WTC11 (cell line): Measurements from ENCODE around the gene WDFY3. TPM values are rescaled to one million over a fixed set of nuclear protein-coding genes. Genes with fewer than 3 reads are reported as not detected.
"Not testable (repeated sequence)": the region's sequence is repeated elsewhere in the genome, so short reads cannot be mapped to it uniquely, and the experiment has no call there.

Experiments used
- ATAC-seq: fragments of 200-7000 bp; cut with Tn5 transposase; 2 replicates; pipeline ENCODE4 v1.10.0; 2021; ENCODE audit warnings: mild to moderate bottlenecking, moderate library complexity
- CTCF ChIA-PET: fragments of 300-600 bp; sonication (Branson Sonifier 250); formaldehyde crosslinking; loops from one replicate; lab custom pipeline; 2021; ENCODE audit warnings: antibody characterized with exemption; lab: Charles Lee
- POLR2A ChIA-PET: fragments of 350-600 bp; sonication (Branson Sonifier 250); formaldehyde crosslinking; loops from one replicate; lab custom pipeline; 2021; ENCODE audit warnings: antibody characterized with exemption; lab: Charles Lee
- DNase-seq: peaks from one replicate; pipeline ENCODE4 v3.0.0; 2021; ENCODE audit warnings: low spot score
- H3K27ac Mint-ChIP-seq: 2 replicates; pipeline ENCODE4 v1.8.0; 2021; ENCODE audit warnings: mixed read lengths
- H3K27me3 Mint-ChIP-seq: 2 replicates; pipeline ENCODE4 v1.8.0; 2021; ENCODE audit warnings: low read depth, mild to moderate bottlenecking, moderate library complexity, mixed read lengths
- H3K36me3 Mint-ChIP-seq: 2 replicates; pipeline ENCODE4 v1.8.0; 2021; ENCODE audit warnings: mixed read lengths
- H3K4me1 Mint-ChIP-seq: 2 replicates; pipeline ENCODE4 v1.8.0; 2022; ENCODE audit warnings: mixed read lengths
- H3K4me3 Mint-ChIP-seq: 2 replicates; pipeline ENCODE4 v1.8.0; 2021; ENCODE audit warnings: mild to moderate bottlenecking, moderate library complexity, mixed read lengths
- H3K9me3 Mint-ChIP-seq: 2 replicates; pipeline ENCODE4 v1.8.0; 2021; ENCODE audit warnings: mixed read lengths
- AR ChIP-seq: fragments of 250-450 bp; sonication (Bioruptor Pico); IDR thresholded peaks from 2 replicates; pipeline ENCODE4 v1.9.0; 2021; ENCODE audit warnings: mild to moderate bottlenecking
- E2F5 ChIP-seq: sonication (generic); formaldehyde crosslinking; IDR thresholded peaks from 2 replicates; pipeline ENCODE4 v1.8.1; 2022; ENCODE audit warnings: mild to moderate bottlenecking, moderate library complexity, missing genetic modification reagents
- EMX1 ChIP-seq: fragments of 250-450 bp; sonication (Bioruptor Pico); IDR thresholded peaks from 2 replicates; pipeline ENCODE4 v1.8.0; 2021; ENCODE audit warnings: mild to moderate bottlenecking
- ERG ChIP-seq: fragments of 250-450 bp; sonication (Bioruptor Pico); IDR thresholded peaks from 2 replicates; pipeline ENCODE4 v1.8.0; 2021; ENCODE audit warnings: mild to moderate bottlenecking
- ETV6 ChIP-seq: sonication (generic); formaldehyde crosslinking; IDR thresholded peaks from 2 replicates; pipeline ENCODE4 v1.8.1; 2022; ENCODE audit warnings: mild to moderate bottlenecking, missing genetic modification reagents
- FOXK1 ChIP-seq: sonication (generic); formaldehyde crosslinking; IDR thresholded peaks from 2 replicates; pipeline ENCODE4 v1.8.0; 2022; ENCODE audit warnings: mild to moderate bottlenecking, moderate library complexity, missing genetic modification reagents
- GRHL2 ChIP-seq: fragments of 250-450 bp; sonication (Bioruptor Pico); IDR thresholded peaks from 2 replicates; pipeline ENCODE4 v1.8.0; 2022; ENCODE audit warnings: mild to moderate bottlenecking, moderate library complexity; ENCODE audit not compliant: insufficient replicate concordance, severe bottlenecking
- IRF1 ChIP-seq: sonication (generic); formaldehyde crosslinking; IDR thresholded peaks from 2 replicates; pipeline ENCODE4 v1.8.0; 2023; ENCODE audit warnings: missing genetic modification reagents
- JAZF1 ChIP-seq: fragments of 250-450 bp; sonication (Bioruptor Pico); IDR thresholded peaks from 2 replicates; pipeline ENCODE4 v1.9.0; 2021; ENCODE audit warnings: moderate library complexity, mild to moderate bottlenecking, inconsistent platforms
- MAX ChIP-seq: sonication (generic); formaldehyde crosslinking; IDR thresholded peaks from 2 replicates; pipeline ENCODE4 v1.8.0; 2022; ENCODE audit warnings: mild to moderate bottlenecking, missing genetic modification reagents
- NR3C1 ChIP-seq: sonication (generic); formaldehyde crosslinking; conservative IDR thresholded peaks from 2 replicates; pipeline ENCODE4 v1.8.1; 2023; ENCODE audit warnings: low read depth, mild to moderate bottlenecking, missing genetic modification reagents
- PRDM15 ChIP-seq: sonication (generic); formaldehyde crosslinking; IDR thresholded peaks from 2 replicates; pipeline ENCODE4 v1.8.0; 2022; ENCODE audit warnings: missing genetic modification reagents
- RELA ChIP-seq: sonication (generic); formaldehyde crosslinking; IDR thresholded peaks from 2 replicates; pipeline ENCODE4 v1.8.1; 2022; ENCODE audit warnings: missing genetic modification reagents, mild to moderate bottlenecking, borderline replicate concordance
- SP1 ChIP-seq: sonication (generic); formaldehyde crosslinking; conservative IDR thresholded peaks from 2 replicates; pipeline ENCODE4 v1.8.1; 2022; ENCODE audit warnings: missing genetic modification reagents
- STAT6 ChIP-seq: sonication (generic); formaldehyde crosslinking; conservative IDR thresholded peaks from 2 replicates; pipeline ENCODE4 v1.8.1; 2023; ENCODE audit warnings: mild to moderate bottlenecking, low read depth, missing genetic modification reagents, moderate library complexity
- ZBTB43 ChIP-seq: sonication (generic); formaldehyde crosslinking; IDR thresholded peaks from 2 replicates; pipeline ENCODE4 v1.8.1; 2023; ENCODE audit warnings: mild to moderate bottlenecking, missing genetic modification reagents
- ZNF219 ChIP-seq: sonication (generic); formaldehyde crosslinking; IDR thresholded peaks from 2 replicates; pipeline ENCODE4 v1.8.0; 2023; ENCODE audit warnings: missing genetic modification reagents, mild to moderate bottlenecking, borderline replicate concordance
- total RNA-seq: library from RNA; stranded (reverse); gene quantifications from 3 replicates; pipeline ENCODE4 v1.2.3, GENCODE V29; 2021

Gene WDFY3
- total RNA-seq, 1 experiment from 2014 or later, result 77.2 TPM

- TF ChIP-seq AR (no peak), IRF1 (no peak), JAZF1 (CRISPR knock-in tag) (no peak), SP1 (CRISPR knock-in tag) (no peak), RELA (CRISPR knock-in tag) (no peak), ERG (CRISPR knock-in tag) (no peak), STAT6 (no peak), E2F5 (CRISPR knock-in tag) (no peak), ZNF219 (CRISPR knock-in tag) (no peak), FOXK1 (no peak)
Observed at GRCh38 chr4:84837751-84838150, 128.7 kb downstream of the WDFY3 start (continued).

- H3K9me3 Mint-ChIP-seq, H3K4me1 Mint-ChIP-seq, H3K27me3 Mint-ChIP-seq, CTCF ChIA-PET, DNase-seq, ATAC-seq, H3K27ac Mint-ChIP-seq, POLR2A ChIA-PET, H3K4me3 Mint-ChIP-seq: not testable (repeated sequence)
- H3K36me3 Mint-ChIP-seq, result peaks cover 17% of the 10 kb centered on the region
Observed at GRCh38 chr4:84829633-84830032, 136.9 kb downstream of the WDFY3 start.

- ChIA-PET POLR2A (no interaction called here), CTCF (no interaction called here)
- ATAC-seq (no peak), DNase-seq (no peak)
- Mint-ChIP-seq H3K4me3 (no peak overlapping the region), H3K4me1 (no peaks in the 10 kb centered on the region), H3K9me3 (no peaks in the 10 kb centered on the region), H3K27me3 (no peaks in the 10 kb centered on the region), H3K36me3 (peaks cover 17% of the 10 kb centered on the region), H3K27ac (no peak overlapping the region)
- no peak for TF ChIP-seq NR3C1 (CRISPR knock-in tag)
- no peak for TF ChIP-seq MAX (CRISPR knock-in tag)
- no peak for TF ChIP-seq PRDM15
- TF ChIP-seq ZBTB43 (CRISPR knock-in tag), result no peak
- TF ChIP-seq AR, result no peak
- TF ChIP-seq GRHL2 (CRISPR knock-in tag), result no peak
- TF ChIP-seq ETV6 (CRISPR knock-in tag), result no peak
- no peak for TF ChIP-seq EMX1 (CRISPR knock-in tag)
Observed at GRCh38 chr4:84826681-84827080, 139.8 kb downstream of the WDFY3 start.
